ENCODE results near the gene SMAD4. TPM values are rescaled to one million over a fixed set of nuclear protein-coding genes. Genes with fewer than 3 reads are reported as not detected.

Gene SMAD4
- total and polyA plus RNA-seq, 4 donors: 9.3 to 65.3 (median 29.1) TPM

DNA sequence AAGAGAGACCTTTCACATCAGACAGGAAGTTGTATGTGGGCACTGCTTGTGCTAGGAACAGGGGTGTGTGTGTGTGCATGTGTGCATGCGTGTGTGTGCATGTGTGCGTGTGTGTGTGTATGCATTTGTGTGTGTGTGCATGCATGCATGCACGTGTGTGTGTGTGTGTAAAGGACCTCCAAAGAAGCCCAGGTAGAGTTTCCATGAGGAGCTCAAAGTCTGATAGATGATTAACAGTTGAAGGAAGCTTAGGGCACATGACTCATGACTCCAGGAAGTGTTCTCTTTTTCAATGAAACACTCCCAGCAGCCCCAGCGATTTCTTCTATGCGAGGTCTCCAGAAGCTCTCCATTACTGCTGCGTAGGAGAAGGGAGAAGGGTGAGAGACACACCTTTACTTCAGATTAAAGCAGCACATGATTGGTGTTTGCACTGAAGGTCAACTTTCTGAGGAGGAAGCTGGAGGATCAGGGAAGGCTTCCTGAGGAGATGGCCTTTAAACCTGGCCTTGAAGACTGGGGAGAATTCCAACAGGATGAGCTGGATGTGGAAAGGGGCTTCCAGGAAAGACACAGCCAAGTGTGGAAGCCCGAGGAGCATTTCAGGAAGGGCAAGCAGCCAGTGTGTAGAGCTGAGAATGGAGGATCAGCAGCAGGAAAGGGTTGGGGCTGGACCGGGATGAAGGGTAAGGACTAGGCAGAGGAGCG lies 77.7 kb downstream of the SMAD4 start:
- peaks cover 0 to 6% (median 4%) of the 10 kb centered on the region in 4 donors for H3K4me1 ChIP-seq (ENCODE audit: control insufficient read depth in 4 of 4, insufficient read depth in 4 of 4, low read length in 3 of 4)
- H3K9ac ChIP-seq (ENCODE audit: low read depth in 1 of 2, low read length in 2 of 2): no peak overlapping the region
- 78% methylated on average over 9 of the region's 9 CpGs for WGBS
- no peak overlapping the region for H3K4me3 ChIP-seq (ENCODE audit: low read depth in 1 of 3, low read length in 3 of 3)
- no peaks in the 10 kb centered on the region for H3K36me3 ChIP-seq (ENCODE audit: control insufficient read depth in 4 of 4, insufficient read depth in 3 of 4, low read depth in 1 of 4, low read length in 3 of 4)
- H3K27ac ChIP-seq (ENCODE audit: low read depth in 1 of 2, low read length in 2 of 2): no peak overlapping the region
- DNase-seq (ENCODE audit: low spot score): no peak
- TF ChIP-seq, protein P1, sequence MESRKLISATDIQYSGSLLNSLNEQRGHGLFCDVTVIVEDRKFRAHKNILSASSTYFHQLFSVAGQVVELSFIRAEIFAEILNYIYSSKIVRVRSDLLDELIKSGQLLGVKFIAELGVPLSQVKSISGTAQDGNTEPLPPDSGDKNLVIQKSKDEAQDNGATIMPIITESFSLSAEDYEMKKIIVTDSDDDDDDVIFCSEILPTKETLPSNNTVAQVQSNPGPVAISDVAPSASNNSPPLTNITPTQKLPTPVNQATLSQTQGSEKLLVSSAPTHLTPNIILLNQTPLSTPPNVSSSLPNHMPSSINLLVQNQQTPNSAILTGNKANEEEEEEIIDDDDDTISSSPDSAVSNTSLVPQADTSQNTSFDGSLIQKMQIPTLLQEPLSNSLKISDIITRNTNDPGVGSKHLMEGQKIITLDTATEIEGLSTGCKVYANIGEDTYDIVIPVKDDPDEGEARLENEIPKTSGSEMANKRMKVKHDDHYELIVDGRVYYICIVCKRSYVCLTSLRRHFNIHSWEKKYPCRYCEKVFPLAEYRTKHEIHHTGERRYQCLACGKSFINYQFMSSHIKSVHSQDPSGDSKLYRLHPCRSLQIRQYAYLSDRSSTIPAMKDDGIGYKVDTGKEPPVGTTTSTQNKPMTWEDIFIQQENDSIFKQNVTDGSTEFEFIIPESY (IDR thresholded peaks at IDR 0.05): no peak
- TF ChIP-seq NR2F2 (IDR thresholded peaks at IDR 0.05): peak; percentile 55
- H3K27me3 ChIP-seq (ENCODE audit: control insufficient read depth in 4 of 4, insufficient read depth in 4 of 4, low read length in 3 of 4): no peaks in the 10 kb centered on the region
- H3K9me3 ChIP-seq (ENCODE audit: control insufficient read depth in 4 of 4, low read length in 3 of 4): no peaks in the 10 kb centered on the region

DNA sequence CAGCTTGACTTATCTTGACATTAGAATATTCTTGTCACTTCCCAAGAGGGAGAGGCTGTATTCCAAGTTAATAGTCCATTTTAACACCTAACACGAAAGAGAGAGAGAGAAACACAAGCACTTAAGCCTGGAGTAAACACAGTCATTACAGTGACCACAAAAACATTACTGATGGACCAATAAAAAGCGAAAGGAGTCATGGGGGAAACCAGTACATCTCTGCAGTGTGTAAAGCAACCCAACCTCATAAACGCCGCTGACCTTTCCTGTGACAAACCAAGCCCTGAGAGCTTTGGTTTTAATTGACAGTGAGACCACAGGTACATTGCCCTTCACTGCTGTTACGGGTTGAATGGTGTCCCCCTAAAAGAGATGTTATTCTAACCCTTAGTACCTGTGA lies 78.3 kb downstream of the SMAD4 start:
- Histone ChIP-seq H3K27me3 (ENCODE audit: control insufficient read depth in 4 of 4, insufficient read depth in 4 of 4, low read length in 3 of 4) (no peaks in the 10 kb centered on the region), H3K4me3 (ENCODE audit: low read depth in 1 of 3, low read length in 3 of 3) (no peak overlapping the region), H3K9me3 (ENCODE audit: control insufficient read depth in 4 of 4, low read length in 3 of 4) (no peaks in the 10 kb centered on the region), H3K36me3 (ENCODE audit: control insufficient read depth in 4 of 4, insufficient read depth in 3 of 4, low read depth in 1 of 4, low read length in 3 of 4) (no peaks in the 10 kb centered on the region), H3K9ac (ENCODE audit: low read depth in 1 of 2, low read length in 2 of 2) (no peak overlapping the region), H3K4me1 (ENCODE audit: control insufficient read depth in 4 of 4, insufficient read depth in 4 of 4, low read length in 3 of 4) (peaks cover 0 to 6% (median 4%) of the 10 kb centered on the region in 4 donors), H3K27ac (ENCODE audit: low read depth in 1 of 2, low read length in 2 of 2) (no peak overlapping the region)
- 89% methylated on average over 5 of the region's 5 CpGs for WGBS
- DNase-seq (ENCODE audit: low spot score): no peak
- TF ChIP-seq TAF1 (conservative IDR thresholded peaks at IDR 0.05): no peak
- TF ChIP-seq, protein P1 (IDR thresholded peaks at IDR 0.05): no peak
- no peak for TF ChIP-seq RXRA (IDR thresholded peaks at IDR 0.05)
- no peak for TF ChIP-seq RAD21 (IDR thresholded peaks at IDR 0.05)
- TF ChIP-seq YY1 (IDR thresholded peaks at IDR 0.05): no peak
- no peak for TF ChIP-seq EGR1 (IDR thresholded peaks at IDR 0.05; ENCODE audit: low read depth in 2 of 2)
- no peak for TF ChIP-seq FOXA2 (IDR thresholded peaks at IDR 0.05)
- no peak for TF ChIP-seq GABPA (IDR thresholded peaks at IDR 0.05 in 1 of 2, conservative IDR thresholded peaks at IDR 0.05 in 1 of 2)
- no peak for TF ChIP-seq HNF4A (conservative IDR thresholded peaks at IDR 0.05)
- TF ChIP-seq JUND (IDR thresholded peaks at IDR 0.05): no peak
- TF ChIP-seq SP1 (IDR thresholded peaks at IDR 0.05): no peak
- no peak for TF ChIP-seq FOXA1 (IDR thresholded peaks at IDR 0.05)
- no peak for TF ChIP-seq REST (IDR thresholded peaks at IDR 0.05)
- TF ChIP-seq, protein P2, sequence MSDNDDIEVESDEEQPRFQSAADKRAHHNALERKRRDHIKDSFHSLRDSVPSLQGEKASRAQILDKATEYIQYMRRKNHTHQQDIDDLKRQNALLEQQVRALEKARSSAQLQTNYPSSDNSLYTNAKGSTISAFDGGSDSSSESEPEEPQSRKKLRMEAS (IDR thresholded peaks at IDR 0.05): no peak
- TF ChIP-seq HNF4G (IDR thresholded peaks at IDR 0.05): no peak
- TF ChIP-seq, protein P3, sequence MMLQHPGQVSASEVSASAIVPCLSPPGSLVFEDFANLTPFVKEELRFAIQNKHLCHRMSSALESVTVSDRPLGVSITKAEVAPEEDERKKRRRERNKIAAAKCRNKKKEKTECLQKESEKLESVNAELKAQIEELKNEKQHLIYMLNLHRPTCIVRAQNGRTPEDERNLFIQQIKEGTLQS (IDR thresholded peaks at IDR 0.05): no peak
- TF ChIP-seq, protein P4, sequence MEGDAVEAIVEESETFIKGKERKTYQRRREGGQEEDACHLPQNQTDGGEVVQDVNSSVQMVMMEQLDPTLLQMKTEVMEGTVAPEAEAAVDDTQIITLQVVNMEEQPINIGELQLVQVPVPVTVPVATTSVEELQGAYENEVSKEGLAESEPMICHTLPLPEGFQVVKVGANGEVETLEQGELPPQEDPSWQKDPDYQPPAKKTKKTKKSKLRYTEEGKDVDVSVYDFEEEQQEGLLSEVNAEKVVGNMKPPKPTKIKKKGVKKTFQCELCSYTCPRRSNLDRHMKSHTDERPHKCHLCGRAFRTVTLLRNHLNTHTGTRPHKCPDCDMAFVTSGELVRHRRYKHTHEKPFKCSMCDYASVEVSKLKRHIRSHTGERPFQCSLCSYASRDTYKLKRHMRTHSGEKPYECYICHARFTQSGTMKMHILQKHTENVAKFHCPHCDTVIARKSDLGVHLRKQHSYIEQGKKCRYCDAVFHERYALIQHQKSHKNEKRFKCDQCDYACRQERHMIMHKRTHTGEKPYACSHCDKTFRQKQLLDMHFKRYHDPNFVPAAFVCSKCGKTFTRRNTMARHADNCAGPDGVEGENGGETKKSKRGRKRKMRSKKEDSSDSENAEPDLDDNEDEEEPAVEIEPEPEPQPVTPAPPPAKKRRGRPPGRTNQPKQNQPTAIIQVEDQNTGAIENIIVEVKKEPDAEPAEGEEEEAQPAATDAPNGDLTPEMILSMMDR (IDR thresholded peaks at IDR 0.05; ENCODE audit: low read depth, low read length, missing input control): no peak

All from liver (tissue), 9 donors.